Mesothelial cell of epicardium (in vitro differentiated cells): ENCODE data around the gene DAAM2. TPM values are rescaled to one million over a fixed set of nuclear protein-coding genes. Genes with fewer than 3 reads are reported as not detected.
A peak's percentile ranks its signal among the peaks of the same experiment; 100 is the strongest.

Experiments used
- DNase-seq, 2 experiments: peaks; one replicate each; pipeline ENCODE4 v3.0.0; 2021; ENCODE audit warnings: low spot score in 2 of 2; ENCODE audit not compliant: unreplicated experiment in 2 of 2
- H3K27ac Mint-ChIP-seq: 2 replicates; pipeline ENCODE4 v1.8.0; 2021; ENCODE audit warnings: mixed read lengths
- H3K27me3 Mint-ChIP-seq: 2 replicates; pipeline ENCODE4 v1.8.0; 2021; ENCODE audit warnings: low read depth, mixed read lengths
- H3K36me3 Mint-ChIP-seq: 2 replicates; pipeline ENCODE4 v1.8.0; 2021; ENCODE audit warnings: mixed read lengths
- H3K4me1 Mint-ChIP-seq: 2 replicates; pipeline ENCODE4 v1.8.0; 2021; ENCODE audit warnings: mixed read lengths
- H3K4me3 Mint-ChIP-seq: 2 replicates; pipeline ENCODE4 v1.8.0; 2021; ENCODE audit warnings: mild to moderate bottlenecking, moderate library complexity, mixed read lengths
- H3K9me3 Mint-ChIP-seq: 2 replicates; pipeline ENCODE4 v1.8.0; 2021; ENCODE audit warnings: mixed read lengths
- CTCF ChIP-seq: fragments of 200-600 bp; sonication (generic); IDR thresholded peaks from one replicate; pipeline ENCODE4 v1.5.0; 2021; ENCODE audit warnings: antibody characterized with exemption; ENCODE audit not compliant: unreplicated experiment
- total RNA-seq: library from RNA; stranded (reverse); gene quantifications from 3 replicates; pipeline ENCODE4 v1.2.1, GENCODE V29; 2021

Gene DAAM2
- total RNA-seq, 1 donor from 2014 or later: 13.7 TPM

DNA sequence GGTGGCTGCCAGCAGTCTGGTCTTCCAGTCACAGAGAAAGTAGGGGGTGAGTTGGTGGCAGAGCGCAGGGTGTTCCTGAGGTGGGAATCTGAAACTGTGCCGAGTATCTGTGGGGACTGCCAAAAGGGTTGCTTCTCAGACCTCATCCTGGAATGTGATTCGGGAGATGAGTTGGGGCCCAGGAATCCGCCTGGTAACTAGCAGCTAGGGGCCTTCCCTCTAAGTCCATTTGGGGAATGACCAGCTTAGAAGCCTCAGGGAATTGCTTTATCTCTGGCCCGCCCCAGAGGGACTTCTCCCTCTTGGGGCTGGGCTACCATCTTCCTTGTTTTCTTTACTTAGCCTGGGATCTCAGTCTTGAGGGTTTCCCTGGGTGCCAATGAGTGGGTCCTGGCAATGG lies 92.5 kb downstream of the DAAM2 start:
- peaks cover 3% of the 10 kb centered on the region for H3K36me3 Mint-ChIP-seq
- peaks cover 22% of the 10 kb centered on the region for H3K4me1 Mint-ChIP-seq
- H3K9me3 Mint-ChIP-seq: no peaks in the 10 kb centered on the region
- no peak overlapping the region for H3K4me3 Mint-ChIP-seq
- H3K27me3 Mint-ChIP-seq: peaks cover 2% of the 10 kb centered on the region
- H3K27ac Mint-ChIP-seq: no peak overlapping the region
- no peak for DNase-seq
- TF ChIP-seq CTCF: no peak

DNA sequence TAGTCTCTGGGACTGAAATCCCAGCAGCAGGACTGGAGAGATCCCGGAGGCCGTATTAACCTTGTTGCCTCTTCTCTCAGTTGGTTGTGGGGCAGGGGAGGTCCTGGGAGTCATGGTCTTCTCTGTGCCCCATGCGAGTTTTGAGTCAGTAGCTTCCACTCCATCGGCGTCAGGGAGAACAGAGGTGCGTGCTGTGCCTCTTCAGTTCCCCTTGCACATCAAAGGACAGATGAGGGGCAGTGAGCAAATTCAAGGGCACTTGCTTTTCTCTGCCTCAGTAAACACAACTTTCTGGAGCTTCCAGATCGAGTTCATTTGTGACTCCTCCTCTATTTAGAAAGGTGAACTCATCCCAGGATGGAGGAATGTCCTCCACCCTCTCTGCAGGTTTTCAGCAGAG lies 93.5 kb downstream of the DAAM2 start:
- Mint-ChIP-seq H3K27ac (no peak overlapping the region), H3K4me3 (no peak overlapping the region), H3K36me3 (peaks cover 3% of the 10 kb centered on the region), H3K4me1 (peaks cover 22% of the 10 kb centered on the region), H3K9me3 (no peaks in the 10 kb centered on the region), H3K27me3 (peaks cover 2% of the 10 kb centered on the region)
- TF ChIP-seq CTCF: no peak
- DNase-seq: no peak

DNA sequence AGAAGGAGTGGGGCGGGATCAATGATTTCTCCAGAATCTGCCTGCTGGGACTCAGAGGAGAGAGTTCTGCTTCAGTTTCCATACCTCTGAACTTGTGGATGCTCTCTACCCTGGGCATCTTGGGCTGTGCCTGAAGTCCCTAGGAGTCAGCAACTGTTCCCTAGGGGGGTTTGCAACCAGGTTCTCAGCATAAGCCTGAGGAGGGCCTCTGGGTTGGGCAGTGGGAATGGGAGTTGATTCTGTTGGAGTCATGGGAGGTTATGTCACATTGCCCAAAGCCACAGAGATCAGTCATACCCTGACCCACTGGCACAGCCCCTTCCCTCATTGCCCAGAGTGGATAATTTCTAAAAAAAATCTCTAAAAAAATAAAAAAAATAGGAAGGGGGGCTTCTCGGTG lies 94.7 kb downstream of the DAAM2 start:
- no peak for DNase-seq
- no peak for TF ChIP-seq CTCF
- H3K4me3 Mint-ChIP-seq: no peak overlapping the region
- H3K4me1 Mint-ChIP-seq: peaks cover 22% of the 10 kb centered on the region
- H3K9me3 Mint-ChIP-seq: no peaks in the 10 kb centered on the region
- H3K36me3 Mint-ChIP-seq: peaks cover 3% of the 10 kb centered on the region
- H3K27me3 Mint-ChIP-seq: peaks cover 2% of the 10 kb centered on the region
- no peak overlapping the region for H3K27ac Mint-ChIP-seq

DNA sequence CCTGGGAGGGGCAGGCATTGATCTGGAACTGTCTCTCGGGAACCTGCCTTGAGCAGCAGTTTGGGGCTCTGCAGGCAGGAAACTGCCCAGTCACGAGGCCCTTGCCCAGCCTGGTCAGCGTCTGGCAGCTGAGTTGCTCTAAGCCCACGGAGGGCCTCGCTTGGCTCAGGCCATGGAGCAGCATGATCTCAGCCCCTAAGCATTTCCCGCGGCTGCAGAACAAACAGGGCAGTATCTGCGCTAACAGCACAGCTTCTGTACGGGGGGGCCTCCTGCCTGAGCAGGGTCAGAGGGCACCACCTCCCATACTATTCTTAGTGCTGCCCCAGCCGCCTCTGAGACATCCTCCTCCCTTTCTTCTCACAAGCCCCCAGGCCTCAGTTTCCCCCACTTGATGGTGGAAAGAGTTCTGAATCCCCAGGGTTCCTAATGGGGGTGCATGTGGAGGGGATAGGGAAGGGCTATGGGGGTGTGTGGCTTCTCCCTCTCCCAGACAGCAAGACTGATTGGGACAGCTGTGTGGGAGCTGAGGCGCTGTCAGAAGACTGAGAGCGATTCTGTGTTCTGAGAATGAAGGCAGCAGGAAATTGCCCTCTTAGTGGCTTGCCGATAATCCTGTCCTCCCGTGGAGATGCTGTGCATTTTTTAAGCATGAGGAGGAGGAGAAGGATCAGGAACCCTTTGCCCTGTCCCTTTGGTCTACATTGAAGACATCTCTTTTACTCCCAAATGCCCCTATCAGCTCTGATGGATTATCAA lies 95.7 kb downstream of the DAAM2 start:
- Mint-ChIP-seq H3K36me3 (peaks cover 3% of the 10 kb centered on the region), H3K27me3 (peaks cover 2% of the 10 kb centered on the region), H3K9me3 (no peaks in the 10 kb centered on the region), H3K4me1 (peaks cover 16% of the 10 kb centered on the region), H3K27ac (peak overlapping the region; percentile 43), H3K4me3 (no peak overlapping the region)
- DNase-seq: peak in 1 of 2 experiments; percentile 53
- no peak for TF ChIP-seq CTCF

DNA sequence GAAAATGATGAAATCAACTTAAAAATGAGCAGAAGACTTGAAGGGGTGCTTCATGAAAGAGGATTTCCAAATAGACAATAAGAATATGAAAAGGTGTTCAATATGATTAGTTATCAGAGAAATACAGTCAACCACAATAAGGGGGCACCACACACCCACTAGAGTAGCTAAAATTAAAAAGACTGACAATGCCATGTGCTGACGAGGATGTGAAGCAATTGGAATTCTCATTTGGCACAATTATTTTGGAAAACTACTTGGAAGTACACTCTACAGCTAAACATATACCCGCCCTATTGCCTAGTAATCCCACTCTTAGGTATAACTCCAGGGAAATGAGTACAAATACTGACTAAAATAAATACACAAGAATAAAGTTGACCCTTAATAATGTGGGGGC lies 97.1 kb downstream of the DAAM2 start:
- no peak for DNase-seq
- Mint-ChIP-seq H3K27me3 (peaks cover 2% of the 10 kb centered on the region), H3K4me1 (peaks cover 14% of the 10 kb centered on the region), H3K27ac (no peak overlapping the region), H3K36me3 (peaks cover 3% of the 10 kb centered on the region), H3K9me3 (no peaks in the 10 kb centered on the region), H3K4me3 (no peak overlapping the region)
- TF ChIP-seq CTCF: no peak
